Measurements from ENCODE around the gene ARHGAP44.

Gene ARHGAP44

DNA sequence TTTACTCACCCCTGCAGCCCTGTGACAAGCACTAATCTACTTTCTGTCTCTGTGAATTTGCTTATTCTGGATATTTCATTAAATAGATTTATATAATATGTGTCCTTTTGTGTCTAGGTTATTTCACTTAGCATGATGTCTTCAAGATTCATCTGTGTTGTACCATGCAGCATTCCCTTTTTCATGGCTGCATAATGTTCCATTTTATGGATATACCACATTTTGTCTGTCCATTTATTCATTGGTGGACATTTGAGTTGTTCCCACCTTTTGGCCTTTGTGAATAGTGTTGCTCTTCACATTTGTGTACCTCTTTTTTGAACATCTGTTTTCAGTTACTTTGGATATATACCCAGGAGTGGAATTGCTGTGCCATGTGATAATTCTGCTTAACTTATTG lies 118.2 kb downstream of the ARHGAP44 start:
- DNase-seq: no peak

DNA sequence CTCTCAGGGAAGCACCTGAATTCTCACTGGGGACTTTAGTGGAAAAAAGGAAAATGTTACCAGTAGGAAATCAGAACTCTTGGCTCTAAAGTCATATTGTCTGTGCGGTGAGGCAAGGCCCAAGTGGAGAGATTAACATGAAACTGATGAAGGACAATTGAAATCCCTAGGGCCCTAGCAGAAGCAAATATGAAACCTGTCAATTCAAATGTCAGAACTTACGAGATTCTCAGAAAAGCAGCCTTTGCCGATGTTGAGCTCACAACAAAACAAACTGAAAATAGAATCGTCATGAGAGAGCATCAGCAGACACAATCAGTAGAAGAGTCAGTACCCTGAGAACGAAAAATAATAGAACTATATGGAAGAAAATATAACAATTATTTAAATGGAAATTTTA lies 119.7 kb downstream of the ARHGAP44 start:
- DNase-seq: no peak

GRCh38 chr17:12909511-12909910 lies 120.2 kb downstream of the ARHGAP44 start:
- DNase-seq: no peak

DNA sequence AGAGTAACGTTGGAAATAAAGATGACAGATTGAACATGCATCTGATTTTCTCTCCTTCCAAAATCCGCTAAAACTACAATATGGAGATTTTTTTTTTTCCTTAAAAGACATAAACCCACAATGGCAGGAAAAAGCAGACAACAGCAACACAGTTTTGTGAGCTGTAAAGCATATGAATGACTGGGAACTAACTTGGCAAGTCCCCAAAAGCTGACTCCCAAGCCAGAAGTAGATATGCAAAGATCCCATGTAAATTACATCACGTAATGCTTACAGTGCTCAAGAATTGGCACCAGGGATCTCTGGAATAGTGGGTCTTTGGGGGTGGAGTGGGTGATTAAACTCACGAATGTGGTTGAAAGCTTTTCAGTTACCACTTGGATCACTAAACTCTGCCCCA lies 121.9 kb downstream of the ARHGAP44 start:
- DNase-seq: no peak

DNA sequence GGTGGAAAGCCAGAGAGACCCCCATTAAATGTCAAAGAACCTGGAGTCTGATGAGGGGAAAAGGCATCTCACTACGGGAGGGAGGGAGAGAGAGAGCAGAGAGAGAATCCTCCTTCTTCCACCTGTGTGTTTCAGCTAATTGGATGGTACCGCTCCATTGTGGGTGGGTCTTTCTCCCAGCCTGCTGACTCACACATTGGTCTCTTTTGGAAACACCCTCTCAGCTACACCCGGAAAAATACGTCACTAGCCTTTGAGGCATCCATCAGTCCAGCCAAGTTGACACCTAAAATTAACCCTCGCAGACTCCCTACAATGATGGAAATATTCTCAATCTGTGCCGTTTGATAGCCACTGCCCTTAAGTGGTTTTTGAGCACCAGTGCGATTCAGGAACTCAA lies 128.1 kb downstream of the ARHGAP44 start:
- no peak for DNase-seq

GRCh38 chr17:12918142-12918541 lies 128.8 kb downstream of the ARHGAP44 start:
- no peak for DNase-seq

GRCh38 chr17:12922120-12922519 lies 132.8 kb downstream of the ARHGAP44 start:
- no peak for DNase-seq

GRCh38 chr17:12924614-12925013 lies 135.3 kb downstream of the ARHGAP44 start:
- DNase-seq: no peak

DNA sequence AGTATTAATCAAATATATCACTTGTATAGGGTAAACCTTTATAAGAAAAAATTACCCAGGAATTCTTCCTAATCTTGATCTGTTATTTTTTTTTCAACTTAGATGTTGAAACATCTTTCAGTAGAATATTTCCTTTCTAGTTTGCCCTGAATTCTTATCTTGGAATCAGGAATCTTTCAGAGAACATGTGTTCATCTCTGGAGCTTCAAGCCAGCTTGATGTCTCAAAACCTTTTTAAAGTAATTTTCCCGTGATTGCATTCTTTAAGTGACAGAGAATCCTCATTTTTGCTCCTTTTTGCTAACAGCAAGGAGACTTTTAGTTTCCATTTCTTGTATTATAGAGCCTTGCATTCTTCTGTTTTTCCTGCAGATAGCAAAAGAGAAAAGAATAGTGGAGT lies 137.7 kb downstream of the ARHGAP44 start:
- no peak for DNase-seq

GRCh38 chr17:12927541-12928425 lies 138.5 kb downstream of the ARHGAP44 start:
- no peak for DNase-seq

- no peak for DNase-seq
These were observed 139.4 kb downstream of the ARHGAP44 start for GRCh38 chr17:12928736-12929135.

DNA sequence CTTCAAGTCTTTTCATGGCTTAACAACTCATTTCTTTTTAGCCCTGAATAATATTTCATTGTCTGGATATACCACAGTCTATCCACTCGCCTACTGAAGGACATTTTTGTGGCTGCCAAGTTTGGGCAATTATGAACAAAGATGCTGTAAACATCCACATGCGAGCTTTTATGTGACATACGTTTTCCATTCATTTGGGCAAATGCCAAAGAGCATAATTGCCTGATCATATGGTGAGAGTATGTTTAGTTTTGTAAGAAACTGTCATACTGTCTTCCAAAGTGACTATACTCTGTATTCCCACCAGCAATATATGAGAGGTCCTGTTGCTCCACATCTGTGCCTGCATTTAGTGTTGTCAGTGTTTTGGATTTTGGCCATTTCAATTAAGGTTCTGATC lies 147.2 kb downstream of the ARHGAP44 start:
- no peak for DNase-seq

DNA sequence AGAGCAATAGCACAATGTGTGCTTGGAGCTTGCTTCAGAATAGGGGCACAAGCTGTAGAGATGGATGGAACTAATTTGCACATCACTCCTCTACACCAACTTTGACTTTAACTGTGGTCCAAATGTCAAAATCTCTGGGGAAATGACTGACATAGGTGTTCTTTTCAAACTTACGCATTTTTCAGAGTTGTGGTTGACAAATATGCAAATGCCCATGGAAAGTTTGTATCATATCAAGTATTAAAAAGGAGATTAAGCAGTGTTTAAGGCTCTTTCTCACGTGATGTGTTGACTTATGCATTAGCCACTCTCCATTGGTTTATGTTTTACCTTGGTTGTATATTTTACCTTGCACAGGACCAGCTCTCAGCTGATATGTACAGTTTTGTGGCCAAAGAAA lies 151.4 kb downstream of the ARHGAP44 start:
- DNase-seq: no peak

DNA sequence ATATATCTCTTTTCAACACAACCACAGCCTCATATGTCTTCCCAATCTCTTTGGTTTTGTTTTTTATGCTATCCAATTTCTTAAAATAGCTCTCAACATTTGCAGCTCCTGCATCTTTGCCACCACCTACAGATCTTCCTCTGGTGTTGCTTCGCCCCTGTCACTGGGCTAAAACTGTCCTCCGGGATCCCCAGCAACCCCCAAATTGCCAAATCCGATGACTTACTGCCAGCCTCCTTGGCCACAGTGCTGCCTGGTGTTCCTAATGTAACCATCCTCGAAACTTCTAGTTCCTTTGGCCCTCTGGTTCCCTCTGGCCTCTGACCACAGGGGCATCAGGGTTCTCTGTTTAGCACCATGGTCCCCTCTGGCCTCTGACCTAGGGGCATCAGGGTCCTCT lies 157.7 kb downstream of the ARHGAP44 start:
- DNase-seq: no peak

- no peak for DNase-seq
These were observed 162.7 kb downstream of the ARHGAP44 start for GRCh38 chr17:12952012-12952411.

- DNase-seq: no peak
These were observed 163.9 kb downstream of the ARHGAP44 start for GRCh38 chr17:12953156-12953555.

GRCh38 chr17:12955521-12955920 lies 166.2 kb downstream of the ARHGAP44 start:
- no peak for DNase-seq

DNA sequence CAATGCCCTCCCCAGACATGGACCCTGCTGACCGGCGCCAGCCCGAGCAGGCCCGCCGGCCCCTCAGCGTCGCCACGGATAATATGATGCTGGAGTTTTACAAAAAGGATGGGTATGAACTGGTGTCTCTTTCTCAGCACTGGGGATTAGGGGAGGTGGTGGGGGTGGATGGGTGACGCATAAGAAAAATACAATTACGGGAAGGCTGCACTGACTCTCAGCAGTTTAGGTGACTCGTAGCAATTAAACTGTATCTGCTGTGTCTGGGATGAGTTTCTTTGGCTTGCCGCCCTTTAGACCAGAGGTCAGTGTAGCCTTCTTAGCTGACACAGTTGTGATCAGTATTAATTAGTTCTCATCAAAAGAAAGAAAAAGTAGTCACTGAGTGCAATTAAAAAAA lies 169.5 kb downstream of the ARHGAP44 start:
- DNase-seq: no peak

- DNase-seq: no peak
These were observed 170.1 kb downstream of the ARHGAP44 start for GRCh38 chr17:12959441-12959840.

DNA sequence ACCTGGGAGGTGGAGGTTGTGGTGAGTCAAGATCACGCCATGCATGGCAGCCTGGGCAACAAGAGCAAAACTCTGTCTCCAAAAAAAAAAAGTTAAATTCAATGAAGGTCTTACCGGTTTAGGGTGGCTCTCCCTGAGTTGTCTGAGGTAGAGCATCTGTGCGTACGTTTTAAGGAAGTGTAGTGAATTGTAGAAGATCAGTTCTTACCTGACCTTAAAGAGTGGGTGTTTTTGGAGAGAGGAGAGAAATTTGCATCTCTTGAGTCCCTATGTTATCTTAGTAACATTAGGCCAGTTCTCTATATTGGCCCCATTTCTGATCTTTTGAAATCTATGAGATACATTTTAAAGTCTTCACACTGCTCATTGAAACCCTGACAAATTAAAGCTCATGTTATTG lies 172.4 kb downstream of the ARHGAP44 start:
- no peak for DNase-seq

- DNase-seq: no peak
These were observed 174.2 kb downstream of the ARHGAP44 start for GRCh38 chr17:12963505-12963904.

DNA sequence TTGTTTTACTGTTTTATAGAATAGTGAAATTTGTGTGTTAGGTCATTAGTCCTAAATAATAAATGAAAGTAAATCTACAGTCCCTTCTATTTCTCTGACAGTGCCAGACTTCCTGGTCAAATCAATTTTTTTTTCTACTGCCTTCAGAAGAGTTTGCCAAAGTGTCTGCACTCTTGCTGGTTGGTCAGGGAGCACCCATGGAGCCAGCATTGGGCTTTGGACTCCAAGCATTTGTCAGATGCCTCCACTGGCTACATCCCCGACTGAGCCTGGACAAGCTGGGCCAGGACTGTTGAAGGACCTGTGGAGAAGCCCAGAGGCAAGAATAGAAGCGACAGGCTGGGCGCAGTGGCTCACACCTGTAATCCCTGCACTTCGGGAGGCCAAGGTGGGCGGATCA lies 174.9 kb downstream of the ARHGAP44 start:
- DNase-seq: no peak

DNA sequence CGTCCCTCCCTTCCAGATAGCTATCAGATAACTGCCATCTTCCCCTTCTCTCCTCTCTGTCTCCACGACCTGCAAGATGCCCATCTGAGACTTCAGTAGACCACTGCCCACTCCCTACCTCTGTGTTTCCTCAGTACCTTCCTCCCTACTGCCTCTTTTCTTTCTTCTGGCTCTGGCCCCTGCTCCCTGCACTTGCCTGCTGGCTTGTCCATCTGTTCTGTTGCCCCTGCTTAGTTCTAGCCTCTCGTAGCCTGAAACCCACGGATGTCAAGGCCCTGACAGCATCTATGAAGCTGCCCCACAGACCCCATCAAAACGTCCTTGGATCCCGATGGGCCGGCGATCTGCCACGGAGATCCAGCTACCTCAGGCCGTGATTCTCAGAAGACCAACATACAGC lies 175.5 kb downstream of the ARHGAP44 start:
- no peak for DNase-seq

- no peak for DNase-seq
These were observed 176.7 kb downstream of the ARHGAP44 start for GRCh38 chr17:12965988-12966387.

DNA sequence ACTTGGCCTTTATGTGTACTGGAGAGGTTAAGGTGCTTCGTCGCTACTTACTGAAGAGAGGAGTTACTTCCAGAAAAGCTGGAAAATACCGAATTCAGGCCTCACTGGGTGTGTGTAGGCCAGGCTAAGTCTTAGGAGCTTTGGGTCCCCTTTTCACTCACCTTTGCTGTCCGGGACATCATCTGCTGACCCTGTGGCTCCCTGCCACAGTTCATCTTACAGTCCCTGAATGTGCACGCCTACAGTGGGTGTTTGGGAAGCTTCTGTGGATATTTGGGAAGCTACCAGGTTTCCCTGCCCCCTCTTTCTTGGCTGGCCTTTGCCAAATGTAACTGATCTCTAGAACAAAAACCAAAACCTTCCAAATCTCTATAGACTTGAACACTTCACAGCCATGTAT lies 177.1 kb downstream of the ARHGAP44 start:
- no peak for DNase-seq

Data from activated CD8-positive, alpha-beta memory T cell treated with anti-CD3 and anti-CD28 coated beads for 24 hours (primary cell).